Neural progenitor cell (in vitro differentiated cells): ENCODE results near the gene SELENOP.

Source experiments
- CTCF ChIP-seq: fragments of 200-600 bp; sonication (generic); IDR thresholded peaks from 2 replicates; pipeline ENCODE4 v1.5.1; 2017; ENCODE audit warnings: antibody characterized with exemption, mild to moderate bottlenecking
- EZH2 ChIP-seq: fragments of 200-600 bp; sonication (generic); IDR thresholded peaks from 2 replicates; pipeline ENCODE4 v1.6.1; 2017; ENCODE audit warnings: antibody characterized with exemption, mild to moderate bottlenecking, moderate library complexity
- EZH2phosphoT487 ChIP-seq: fragments of 200-600 bp; sonication (generic); IDR thresholded peaks from 2 replicates; pipeline ENCODE4 v1.6.1; 2017; ENCODE audit warnings: antibody characterized with exemption

GRCh38 chr5:42837601-42838000 lies 25.9 kb upstream of the SELENOP start:
- TF ChIP-seq EZH2phosphoT487 (no peak), CTCF (no peak), EZH2 (no peak)
